GM12878 (cell line): ENCODE results near the gene GLO1. TPM values are rescaled to one million over a fixed set of nuclear protein-coding genes. Genes with fewer than 3 reads are reported as not detected.

Experiments used
- ATAC-seq: fragments of 200-7000 bp; cut with Tn5 transposase; 3 replicates; pipeline ENCODE4 v1.9.1; 2020; ENCODE audit warnings: mild to moderate bottlenecking, moderate library complexity
- BruUV-seq: library from RNA; stranded (reverse); fragments of 400-500 nt; replicated peaks from 2 replicates; lab custom pipeline; 2021; lab: Mats Ljungman, UMichigan
- CTCF ChIA-PET: fragments of 300-600 bp; sonication (Branson Sonifier 250); formaldehyde crosslinking; extraction: SDS; loops from one replicate; lab custom pipeline; 2021; ENCODE audit warnings: inconsistent platforms; lab: Yijun Ruan, JAX
- POLR2A ChIA-PET: fragments of 350-600 bp; formaldehyde crosslinking; extraction: SDS; loops from one replicate; lab custom pipeline; 2021; ENCODE audit warnings: inconsistent platforms; lab: Charles Lee
- RAD21 ChIA-PET: fragments of 300-600 bp; sonication (Branson Sonifier 250); formaldehyde crosslinking; loops from one replicate; lab custom pipeline; 2023; ENCODE audit warnings: antibody characterized with exemption; ENCODE audit not compliant: unreplicated experiment; lab: Charles Lee
- SMC1A ChIA-PET: fragments of 300-600 bp; sonication (Branson Sonifier 250); formaldehyde crosslinking; loops from one replicate; lab custom pipeline; 2023; ENCODE audit not compliant: unreplicated experiment, uncharacterized antibody; lab: Charles Lee
- DNase-seq: peaks from one replicate; pipeline ENCODE4 v3.0.0-alpha.2; 2011; ENCODE audit warnings: low read depth, low spot score
- FAIRE-seq: peaks from 3 replicates; lab custom pipeline; 2011; peaks lifted over from hg19 to GRCh38; lab: Jason Lieb, UNC
- H2AFZ ChIP-seq: 2 replicates; pipeline ENCODE4 v1.6.0; 2011; ENCODE audit warnings: low read depth, low read length, control low read depth; ENCODE audit not compliant: control insufficient read depth
- H3K27ac ChIP-seq: 2 replicates; pipeline ENCODE4 v1.5.1; 2011; ENCODE audit warnings: control low read depth; ENCODE audit not compliant: control insufficient read depth, insufficient read depth
- H3K27me3 ChIP-seq, 2 experiments: replicated peaks in 1 of 2; 2 replicates each; pipeline versions ENCODE4 v1.6.0 to v1.6.1; 2011; ENCODE audit warnings: low read length in 1 of 2; ENCODE audit not compliant: control insufficient read depth in 2 of 2, insufficient read depth in 2 of 2
- H3K36me3 ChIP-seq, 2 experiments: 2 replicates each; pipeline ENCODE4 v1.5.1; 2011; ENCODE audit warnings: low read length in 1 of 2; ENCODE audit not compliant: control insufficient read depth in 2 of 2, insufficient read depth in 2 of 2
- H3K4me1 ChIP-seq: 2 replicates; pipeline ENCODE4 v1.6.1; 2011; ENCODE audit warnings: mild to moderate bottlenecking, low read length, moderate library complexity, mixed read lengths; ENCODE audit not compliant: control insufficient read depth, insufficient read depth
- H3K4me2 ChIP-seq: 2 replicates; pipeline ENCODE4 v1.6.0; 2011; ENCODE audit warnings: control low read depth; ENCODE audit not compliant: control insufficient read depth, insufficient read depth
- H3K4me3 ChIP-seq: fragments of 200-600 bp; sonication (generic); 2 replicates; pipeline ENCODE4 v1.5.1; 2016
- H3K79me2 ChIP-seq: 2 replicates; pipeline ENCODE4 v1.6.0; 2011; ENCODE audit warnings: low read length; ENCODE audit not compliant: control insufficient read depth, insufficient read depth
- H3K9ac ChIP-seq: 2 replicates; pipeline ENCODE4 v1.8.0; 2011; ENCODE audit warnings: low read length, control low read depth, mixed read lengths; ENCODE audit not compliant: control insufficient read depth, insufficient read depth
- H3K9me3 ChIP-seq: replicated peaks from 3 replicates; pipeline ENCODE4 v1.5.1; 2011; ENCODE audit warnings: mild to moderate bottlenecking, low read length; ENCODE audit not compliant: control insufficient read depth, insufficient read depth
- H4K20me1 ChIP-seq: 2 replicates; pipeline ENCODE4 v1.6.0; 2011; ENCODE audit not compliant: control insufficient read depth, insufficient read depth
- ATF7 ChIP-seq: fragments of 450-650 bp; IDR thresholded peaks from 2 replicates; pipeline ENCODE4 v1.6.1; 2016; ENCODE audit warnings: low read depth, mild to moderate bottlenecking
- CEBPB ChIP-seq, 2 experiments: fragments of 150-350 bp in 1 of 2; IDR thresholded peaks; 2 replicates each; pipeline ENCODE4 v1.6.1; 2012 to 2014; ENCODE audit warnings: low read depth in 2 of 2, low read length in 2 of 2, borderline replicate concordance in 1 of 2, inconsistent platforms in 1 of 2
- GABPA ChIP-seq: IDR thresholded peaks from 2 replicates; pipeline ENCODE4 v1.6.1; 2014; ENCODE audit warnings: antibody characterized with exemption, low read depth, mild to moderate bottlenecking, inconsistent platforms
- IKZF1 ChIP-seq: fragments of 450-650 bp; conservative IDR thresholded peaks from 2 replicates; pipeline ENCODE4 v1.6.1; 2017; ENCODE audit warnings: antibody characterized with exemption, mild to moderate bottlenecking
- NBN ChIP-seq: fragments of 450-650 bp; IDR thresholded peaks from 2 replicates; pipeline ENCODE4 v1.6.1; 2016
- NFYA ChIP-seq: IDR thresholded peaks from 2 replicates; pipeline ENCODE4 v1.6.1; 2011; ENCODE audit warnings: low read depth, mild to moderate bottlenecking, low read length, improper control_type of control experiment, borderline replicate concordance
- RAD51 ChIP-seq: fragments of 450-650 bp; IDR thresholded peaks from 2 replicates; pipeline ENCODE4 v1.6.1; 2016; ENCODE audit warnings: moderate library complexity, mild to moderate bottlenecking, inconsistent platforms
- SMAD5 ChIP-seq: IDR thresholded peaks from 2 replicates; pipeline ENCODE4 v1.6.1; 2016; ENCODE audit warnings: antibody characterized with exemption, low read depth
- SMARCA5 ChIP-seq: fragments of 450-650 bp; IDR thresholded peaks from 2 replicates; pipeline ENCODE4 v1.6.1; 2017; ENCODE audit warnings: mild to moderate bottlenecking
- SUZ12 ChIP-seq: fragments of 200-600 bp; sonication (generic); IDR thresholded peaks from one replicate; pipeline ENCODE4 v1.6.1; 2018; ENCODE audit warnings: antibody characterized with exemption, mild to moderate bottlenecking; ENCODE audit not compliant: unreplicated experiment
- YBX1 ChIP-seq: fragments of 450-650 bp; IDR thresholded peaks from 2 replicates; pipeline ENCODE4 v1.6.1; 2016; ENCODE audit warnings: antibody characterized with exemption
- WGBS: methylation state at CpG from one replicate; pipeline ENCODE4 v1.1.6; 2016; ENCODE audit warnings: low lambda C conversion rate; ENCODE audit not compliant: insufficient replicate concordance, insufficient coverage; ENCODE audit errors: missing lambda C conversion rate; 5-methylcytosine and 5-hydroxymethylcytosine counted together
- in situ Hi-C: fragments of 300-500 bp; cut with MboI; formaldehyde crosslinking; loops from 9 replicates; pipeline ENCODE4 v1.14.3; 2018; ENCODE audit warnings: mixed read lengths
- intact Hi-C: fragments of 100-400 bp; cut with micrococcal nuclease; formaldehyde crosslinking; loops from one replicate; pipeline ENCODE4 v1.14.2; 2022; ENCODE audit not compliant: unreplicated experiment
- polyA plus RNA-seq, 11 experiments: library from polyadenylated mRNA; depleted of rRNA in 4 of 11; unstranded in 6 of 11; stranded (reverse) in 5 of 11; fragments of >200 nt; fragmentation: Nextera tagmentation in 4 of 11; fragmentation: Illumina TruSeq in 1 of 11; extraction: Ambion mirVana in 4 of 11; extraction: Trizol in 1 of 11; gene quantifications; 1 replicate in 1 of 11; 2 replicates in 10 of 11; pipeline versions ENCODE4 v1.2.1 to v1.2.3, GENCODE V29; 2011 to 2016; ENCODE audit warnings: inconsistent platforms in 2 of 11, missing spikeins in 2 of 11, low read depth in 1 of 11
- total RNA-seq, 4 experiments: library from RNA; depleted of rRNA in 3 of 4; stranded (reverse); fragments of >200 nt in 3 of 4; fragmentation: Illumina TruSeq in 1 of 4; extraction: Trizol in 1 of 4; gene quantifications; 2 replicates each; pipeline versions ENCODE4 v1.2.1 to v1.2.3, GENCODE V29; 2013 to 2021
- TF ChIP-seq, protein P1 (sequence below): fragments of 450-650 bp; IDR thresholded peaks from 2 replicates; pipeline ENCODE4 v1.6.1; 2016; ENCODE audit warnings: mild to moderate bottlenecking, moderate library complexity, borderline replicate concordance
- TF ChIP-seq, protein P2 (sequence below): IDR thresholded peaks from 2 replicates; pipeline ENCODE4 v1.6.1; 2012; ENCODE audit warnings: low read length, inconsistent platforms

GLO1 gene
- total and polyA plus RNA-seq, 10 of the 15 experiments (the other 5 are each of a cell fraction or from before 2014, with no cell fraction given), result 105 to 227 (median 150) TPM

DNA sequence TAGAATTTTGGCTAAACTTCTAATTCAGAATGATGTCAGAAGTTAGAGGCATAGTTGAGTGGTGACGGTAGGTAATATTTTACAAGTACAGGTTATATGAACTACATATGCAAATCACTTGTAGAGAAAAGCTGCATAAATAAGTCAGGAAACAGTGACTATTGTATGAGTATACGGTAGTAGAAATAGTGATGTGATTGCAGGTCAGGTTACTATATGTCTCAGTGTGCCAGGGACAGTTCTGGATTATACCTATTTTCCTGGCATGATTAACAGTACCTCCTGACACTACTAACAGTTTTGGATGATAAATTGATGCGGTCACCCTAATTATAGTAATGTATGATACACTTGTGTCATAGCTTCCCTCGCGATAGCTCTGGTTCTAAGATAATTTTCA, 21.4 kb upstream of the GLO1 start:
- WGBS, result 41% methylated on average over 5 of the region's 5 CpGs
- TF ChIP-seq ATF7, result no peak
- in situ Hi-C loops, result no loop called here
- no peaks in the 10 kb centered on the region for H3K27me3 ChIP-seq
- BruUV-seq, result no TSS peak
- intact Hi-C loops, result no loop called here
- H3K9ac ChIP-seq, result no peak overlapping the region
- H3K36me3 ChIP-seq, result no peaks in the 10 kb centered on the region
- no peaks in the 10 kb centered on the region; the same call in 2 of the 3 replicates for H3K9me3 ChIP-seq
- no peak overlapping the region for H3K27ac ChIP-seq
- no peak overlapping the region for H3K4me2 ChIP-seq
- DNase-seq (no peak), FAIRE-seq (no peak), ATAC-seq (no peak)
- H3K4me1 ChIP-seq, result peaks cover 7% of the 10 kb centered on the region; the same call in 1 of the 2 replicates
- H3K79me2 ChIP-seq, result no peaks in the 10 kb centered on the region
- no peaks in the 10 kb centered on the region for H4K20me1 ChIP-seq
- no peak overlapping the region for H2AFZ ChIP-seq
- RAD21 ChIA-PET, result no interaction called here
- POLR2A ChIA-PET, result interaction anchor here (0.6 kb wide), 1 partner anchor 21 kb away, joined by 4 read pairs; no protein-coding TSS in a partner anchor
- CTCF ChIA-PET, result interaction anchor here (0.9 kb wide), 1 partner anchor 50 kb away, joined by 3 read pairs; no protein-coding TSS in a partner anchor
- no peak overlapping the region for H3K4me3 ChIP-seq
- SMC1A ChIA-PET, result interaction anchor here (1.3 kb wide), 1 partner anchor 31 kb away, joined by 3 read pairs; no protein-coding TSS in a partner anchor

DNA sequence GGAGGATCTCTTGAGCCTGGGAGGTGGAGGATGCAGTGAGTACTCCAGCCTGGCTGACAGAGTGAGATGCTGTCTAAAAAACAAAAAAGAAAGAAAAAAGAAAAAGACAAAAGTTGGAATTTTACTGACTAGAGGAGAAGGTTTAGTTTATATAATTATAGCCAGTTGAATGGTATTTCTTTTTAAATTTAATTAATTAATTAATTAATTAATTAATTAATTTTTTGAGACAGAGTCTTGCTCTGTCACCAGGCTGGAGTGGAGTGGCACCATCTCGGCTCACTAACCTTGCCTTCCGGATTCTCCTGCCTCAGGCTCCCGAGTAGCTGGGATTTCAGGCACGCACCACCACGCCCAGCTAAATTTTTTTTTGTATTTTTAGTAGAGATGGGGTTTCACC, 20.8 kb upstream of the GLO1 start:
- in situ Hi-C loops, result no loop called here
- FAIRE-seq, result no peak
- intact Hi-C loops, result no loop called here
- no peak for DNase-seq
- ChIA-PET POLR2A (interaction anchor here (0.6 kb wide), 1 partner anchor 20 kb away, joined by 4 read pairs; no protein-coding TSS in a partner anchor), RAD21 (no interaction called here), CTCF (no interaction called here), SMC1A (interaction anchor here (0.6 kb wide), 1 partner anchor 590 kb away, joined by 3 read pairs; no protein-coding TSS in a partner anchor)
- H3K4me2 ChIP-seq, result no peak overlapping the region
- H3K27me3 ChIP-seq, result no peaks in the 10 kb centered on the region
- H3K79me2 ChIP-seq, result no peaks in the 10 kb centered on the region
- H3K9me3 ChIP-seq, result no peaks in the 10 kb centered on the region; the same call in 2 of the 3 replicates
- H4K20me1 ChIP-seq, result no peaks in the 10 kb centered on the region
- H3K36me3 ChIP-seq, result no peaks in the 10 kb centered on the region
- no peak for ATAC-seq
- 100% methylated on average over 5 of the region's 5 CpGs for WGBS
- no peak overlapping the region for H3K9ac ChIP-seq
- peaks cover 7% of the 10 kb centered on the region; the same call in 1 of the 2 replicates for H3K4me1 ChIP-seq
- H2AFZ ChIP-seq, result no peak overlapping the region
- H3K27ac ChIP-seq, result no peak overlapping the region
- H3K4me3 ChIP-seq, result no peak overlapping the region
- no TSS peak for BruUV-seq
- no peak for TF ChIP-seq SMARCA5
- no peak for TF ChIP-seq NFYA
- TF ChIP-seq, protein P1, sequence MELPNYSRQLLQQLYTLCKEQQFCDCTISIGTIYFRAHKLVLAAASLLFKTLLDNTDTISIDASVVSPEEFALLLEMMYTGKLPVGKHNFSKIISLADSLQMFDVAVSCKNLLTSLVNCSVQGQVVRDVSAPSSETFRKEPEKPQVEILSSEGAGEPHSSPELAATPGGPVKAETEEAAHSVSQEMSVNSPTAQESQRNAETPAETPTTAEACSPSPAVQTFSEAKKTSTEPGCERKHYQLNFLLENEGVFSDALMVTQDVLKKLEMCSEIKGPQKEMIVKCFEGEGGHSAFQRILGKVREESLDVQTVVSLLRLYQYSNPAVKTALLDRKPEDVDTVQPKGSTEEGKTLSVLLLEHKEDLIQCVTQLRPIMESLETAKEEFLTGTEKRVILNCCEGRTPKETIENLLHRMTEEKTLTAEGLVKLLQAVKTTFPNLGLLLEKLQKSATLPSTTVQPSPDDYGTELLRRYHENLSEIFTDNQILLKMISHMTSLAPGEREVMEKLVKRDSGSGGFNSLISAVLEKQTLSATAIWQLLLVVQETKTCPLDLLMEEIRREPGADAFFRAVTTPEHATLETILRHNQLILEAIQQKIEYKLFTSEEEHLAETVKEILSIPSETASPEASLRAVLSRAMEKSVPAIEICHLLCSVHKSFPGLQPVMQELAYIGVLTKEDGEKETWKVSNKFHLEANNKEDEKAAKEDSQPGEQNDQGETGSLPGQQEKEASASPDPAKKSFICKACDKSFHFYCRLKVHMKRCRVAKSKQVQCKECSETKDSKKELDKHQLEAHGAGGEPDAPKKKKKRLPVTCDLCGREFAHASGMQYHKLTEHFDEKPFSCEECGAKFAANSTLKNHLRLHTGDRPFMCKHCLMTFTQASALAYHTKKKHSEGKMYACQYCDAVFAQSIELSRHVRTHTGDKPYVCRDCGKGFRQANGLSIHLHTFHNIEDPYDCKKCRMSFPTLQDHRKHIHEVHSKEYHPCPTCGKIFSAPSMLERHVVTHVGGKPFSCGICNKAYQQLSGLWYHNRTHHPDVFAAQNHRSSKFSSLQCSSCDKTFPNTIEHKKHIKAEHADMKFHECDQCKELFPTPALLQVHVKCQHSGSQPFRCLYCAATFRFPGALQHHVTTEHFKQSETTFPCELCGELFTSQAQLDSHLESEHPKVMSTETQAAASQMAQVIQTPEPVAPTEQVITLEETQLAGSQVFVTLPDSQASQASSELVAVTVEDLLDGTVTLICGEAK, result no peak
- TF ChIP-seq SMAD5, result no peak
- no peak for TF ChIP-seq IKZF1
- no peak for TF ChIP-seq NBN
- TF ChIP-seq RAD51, result no peak
- no peak for TF ChIP-seq SUZ12
- TF ChIP-seq GABPA, result no peak
- TF ChIP-seq, protein P2, sequence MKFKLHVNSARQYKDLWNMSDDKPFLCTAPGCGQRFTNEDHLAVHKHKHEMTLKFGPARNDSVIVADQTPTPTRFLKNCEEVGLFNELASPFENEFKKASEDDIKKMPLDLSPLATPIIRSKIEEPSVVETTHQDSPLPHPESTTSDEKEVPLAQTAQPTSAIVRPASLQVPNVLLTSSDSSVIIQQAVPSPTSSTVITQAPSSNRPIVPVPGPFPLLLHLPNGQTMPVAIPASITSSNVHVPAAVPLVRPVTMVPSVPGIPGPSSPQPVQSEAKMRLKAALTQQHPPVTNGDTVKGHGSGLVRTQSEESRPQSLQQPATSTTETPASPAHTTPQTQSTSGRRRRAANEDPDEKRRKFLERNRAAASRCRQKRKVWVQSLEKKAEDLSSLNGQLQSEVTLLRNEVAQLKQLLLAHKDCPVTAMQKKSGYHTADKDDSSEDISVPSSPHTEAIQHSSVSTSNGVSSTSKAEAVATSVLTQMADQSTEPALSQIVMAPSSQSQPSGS, result no peak
- no peak for TF ChIP-seq CEBPB (IDR thresholded peaks at IDR 0.05; ENCODE audit: borderline replicate concordance in 1 of 2, low read depth in 2 of 2, low read length in 2 of 2)
- TF ChIP-seq YBX1, result no peak
